Measurements from ENCODE around the gene PDE2A. TPM values are rescaled to one million over a fixed set of nuclear protein-coding genes. Genes with fewer than 3 reads are reported as not detected.

PDE2A gene
- total RNA-seq, 1 donor from 2014 or later, result 403 TPM

GRCh38 chr11:72671152-72672099 lies 2.8 kb downstream of the PDE2A start:
- Histone ChIP-seq H3K4me3 (no peak overlapping the region), H3K36me3 (no peaks in the 10 kb centered on the region), H3K4me1 (no peaks in the 10 kb centered on the region), H3K9me3 (no peaks in the 10 kb centered on the region), H3K27ac (no peak overlapping the region), H3K27me3 (peaks cover 8% of the 10 kb centered on the region)
- DNase-seq (ENCODE audit: low spot score in 2 of 2), result no peak
- no peak for TF ChIP-seq CTCF (IDR thresholded peaks at IDR 0.05)
- intact Hi-C loops (cut with DNase I), result no loop called here

DNA sequence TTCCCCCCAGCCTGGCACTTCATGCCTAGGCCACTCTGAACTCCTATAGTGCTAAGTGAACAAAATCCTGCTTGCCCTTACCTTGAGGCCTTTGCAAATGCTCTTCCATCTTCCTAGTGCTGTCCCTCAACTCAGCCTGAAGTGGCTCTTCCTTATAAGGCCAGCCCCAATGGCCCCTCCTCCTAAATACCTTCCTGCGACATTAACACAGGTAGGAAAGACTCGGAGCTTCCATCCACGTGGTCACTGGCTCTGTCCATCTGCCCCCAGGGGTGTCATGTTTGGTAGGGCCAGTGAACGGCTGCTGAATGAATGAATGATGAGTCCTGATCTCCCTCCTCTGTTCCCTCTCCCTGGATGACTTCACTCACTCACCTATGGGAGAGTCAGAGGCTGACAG lies 4.2 kb downstream of the PDE2A start:
- Histone ChIP-seq H3K4me3 (no peak overlapping the region), H3K4me1 (no peaks in the 10 kb centered on the region), H3K9me3 (no peaks in the 10 kb centered on the region), H3K27ac (no peak overlapping the region), H3K27me3 (peaks cover 8% of the 10 kb centered on the region), H3K36me3 (no peaks in the 10 kb centered on the region)
- TF ChIP-seq CTCF (IDR thresholded peaks at IDR 0.05), result no peak
- intact Hi-C loops (cut with DNase I), result no loop called here
- no peak for DNase-seq (ENCODE audit: low spot score in 2 of 2)

DNA sequence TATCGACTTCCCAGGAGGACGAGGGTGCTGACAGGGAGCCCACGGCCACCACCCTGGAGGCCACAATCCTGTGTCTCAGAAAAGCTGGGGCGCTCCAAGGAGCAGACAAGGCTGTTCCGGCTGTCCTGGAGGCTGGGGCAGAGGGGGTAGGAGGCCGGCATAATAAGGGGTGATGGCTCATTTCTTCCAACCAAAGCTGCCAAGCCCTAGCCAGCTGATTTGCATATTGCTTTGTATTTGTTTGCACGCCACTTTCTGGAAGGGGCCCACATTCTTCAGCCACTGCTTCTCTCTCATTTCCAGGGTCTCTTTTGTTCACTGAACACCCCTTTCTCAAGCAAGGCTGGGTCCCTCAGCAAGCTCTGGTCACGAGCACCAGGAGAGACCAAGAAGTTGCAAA lies 4.7 kb downstream of the PDE2A start:
- Histone ChIP-seq H3K27me3 (peaks cover 8% of the 10 kb centered on the region), H3K27ac (no peak overlapping the region), H3K4me1 (no peaks in the 10 kb centered on the region), H3K36me3 (no peaks in the 10 kb centered on the region), H3K9me3 (no peaks in the 10 kb centered on the region), H3K4me3 (no peak overlapping the region)
- intact Hi-C loops (cut with DNase I), result no loop called here
- TF ChIP-seq CTCF (IDR thresholded peaks at IDR 0.05), result no peak
- DNase-seq (ENCODE audit: low spot score in 2 of 2), result no peak

DNA sequence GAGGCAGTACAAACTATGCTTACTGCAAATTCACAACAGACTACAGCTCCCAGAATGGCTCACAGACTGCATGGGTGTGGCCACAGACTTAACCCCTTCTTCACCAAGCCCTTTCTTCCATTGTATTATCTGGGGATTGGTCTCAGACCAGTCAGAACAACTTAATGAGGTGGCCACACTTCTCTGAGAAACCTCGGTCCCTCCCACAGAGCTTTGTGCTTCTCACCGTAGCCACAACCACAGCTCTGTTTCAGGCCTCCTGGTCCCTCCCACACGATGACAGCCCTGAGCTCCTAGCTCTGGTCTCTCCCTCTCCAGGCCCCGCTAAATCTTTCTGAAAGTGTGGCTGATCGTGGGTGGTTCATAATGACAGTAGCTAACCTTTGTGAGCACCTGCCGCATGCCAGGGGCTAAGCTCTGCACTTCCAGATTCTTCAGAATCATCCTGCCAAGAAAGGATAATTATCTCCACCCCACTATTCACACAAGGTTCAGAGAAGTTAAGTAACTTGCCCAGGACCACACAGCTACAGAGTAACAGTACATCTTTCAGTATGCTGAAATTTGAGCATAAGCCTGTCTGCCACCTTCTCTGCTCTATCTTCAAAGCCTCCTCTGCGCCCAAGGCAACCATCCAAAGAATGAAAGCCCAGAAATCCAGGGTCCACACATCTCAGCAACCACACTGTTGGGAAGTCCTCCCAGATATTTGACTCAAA lies 5.4 kb downstream of the PDE2A start:
- intact Hi-C loops (cut with DNase I), result no loop called here
- H3K4me3 ChIP-seq, result no peak overlapping the region
- H3K9me3 ChIP-seq, result no peaks in the 10 kb centered on the region
- TF ChIP-seq CTCF (IDR thresholded peaks at IDR 0.05), result no peak
- H3K36me3 ChIP-seq, result no peaks in the 10 kb centered on the region
- H3K27ac ChIP-seq, result no peak overlapping the region
- peaks cover 4% of the 10 kb centered on the region for H3K27me3 ChIP-seq
- DNase-seq (ENCODE audit: low spot score in 2 of 2), result no peak
- no peaks in the 10 kb centered on the region for H3K4me1 ChIP-seq

GRCh38 chr11:72665911-72666472 lies 8.2 kb downstream of the PDE2A start:
- Histone ChIP-seq H3K36me3 (no peaks in the 10 kb centered on the region), H3K4me1 (no peaks in the 10 kb centered on the region), H3K9me3 (no peaks in the 10 kb centered on the region), H3K27ac (no peak overlapping the region), H3K4me3 (no peak overlapping the region), H3K27me3 (no peaks in the 10 kb centered on the region)
- intact Hi-C loops (cut with DNase I), result no loop called here
- TF ChIP-seq CTCF (IDR thresholded peaks at IDR 0.05), result no peak
- no peak for DNase-seq (ENCODE audit: low spot score in 2 of 2)
